K562 (cell line): ENCODE data around the gene SLC9A3. TPM values are rescaled to one million over a fixed set of nuclear protein-coding genes. Genes with fewer than 3 reads are reported as not detected.
A peak's percentile ranks its signal among the peaks of the same experiment; 100 is the strongest.

Source experiments
- ATAC-seq: fragments of 200-7000 bp; cut with Tn5 transposase; 3 replicates; pipeline ENCODE4 v1.9.1; 2020; ENCODE audit warnings: moderate library complexity
- BruUV-seq: library from RNA; stranded (reverse); fragments of 400-500 nt; replicated peaks from 2 replicates; lab custom pipeline; 2021; lab: Mats Ljungman, UMichigan
- CTCF ChIA-PET: fragments of 300-600 bp; formaldehyde crosslinking; extraction: SDS; loops from one replicate; lab custom pipeline; 2021; ENCODE audit warnings: low intra/inter-chr PET ratio; lab: Yijun Ruan, JAX
- POLR2A ChIA-PET: fragments of 300-600, 350-650 bp; sonication (Branson Sonifier 250); formaldehyde crosslinking; extraction: SDS; loops from one replicate; lab custom pipeline; 2021; ENCODE audit warnings: antibody characterized with exemption, inconsistent platforms; lab: Yijun Ruan, JAX
- DNase-seq, 4 experiments: peaks; one replicate each; pipeline versions ENCODE4 v3.0.0 to v3.0.0-alpha.2; 2011 to 2018; ENCODE audit warnings: low spot score in 3 of 4, mixed read lengths in 3 of 4; ENCODE audit errors: extremely low read depth in 1 of 4
- FAIRE-seq: peaks from 2 replicates; lab custom pipeline; 2011; peaks lifted over from hg19 to GRCh38; lab: Jason Lieb, UNC
- H2AFZ ChIP-seq: 2 replicates; pipeline ENCODE4 v1.6.0; 2011; ENCODE audit warnings: low read depth, low read length, control low read depth, inconsistent platforms
- H3K27ac ChIP-seq: fragments of 200-600 bp; 3 replicates; pipeline ENCODE4 v1.8.0; 2011; ENCODE audit warnings: low read depth, mild to moderate bottlenecking, control low read depth, inconsistent platforms, low read length, moderate library complexity, mixed read lengths; ENCODE audit errors: extremely low read depth
- H3K27me3 ChIP-seq, 2 experiments: fragments of 300-600 bp in 1 of 2; 2 replicates in 1 of 2; 3 replicates in 1 of 2; pipeline versions ENCODE4 v1.6.0 to v1.8.0; 2011; ENCODE audit warnings: inconsistent platforms in 2 of 2, low read length in 2 of 2, mild to moderate bottlenecking in 1 of 2, mixed read lengths in 1 of 2, moderate library complexity in 1 of 2; ENCODE audit not compliant: control insufficient read depth in 2 of 2, insufficient read depth in 2 of 2
- H3K36me3 ChIP-seq: fragments of 300-600 bp; 3 replicates; pipeline ENCODE4 v1.8.0; 2011; ENCODE audit warnings: mild to moderate bottlenecking, low read length, inconsistent platforms; ENCODE audit not compliant: control insufficient read depth, insufficient read depth
- H3K4me1 ChIP-seq, 2 experiments: fragments of 200-600 bp in 1 of 2; replicated peaks in 1 of 2; 2 replicates in 1 of 2; 3 replicates in 1 of 2; pipeline versions ENCODE4 v1.5.1 to v1.8.0; 2011; ENCODE audit warnings: inconsistent platforms in 2 of 2, low read length in 2 of 2, mild to moderate bottlenecking in 1 of 2, mixed read lengths in 1 of 2, moderate library complexity in 1 of 2; ENCODE audit not compliant: control insufficient read depth in 2 of 2, insufficient read depth in 2 of 2
- H3K4me2 ChIP-seq: 2 replicates; pipeline ENCODE4 v1.6.1; 2011; ENCODE audit warnings: low read length, control low read depth, inconsistent platforms, mixed read lengths; ENCODE audit not compliant: insufficient read depth
- H3K4me3 ChIP-seq: fragments of 200-600 bp; sonication (generic), shearing (Covaris generic); 2 replicates; pipeline ENCODE4 v1.5.1; 2016; ENCODE audit warnings: control low read depth, inconsistent platforms
- H3K79me2 ChIP-seq: fragments of 200-600 bp; 3 replicates; pipeline ENCODE4 v1.8.0; 2011; ENCODE audit warnings: low read length, inconsistent platforms; ENCODE audit not compliant: control insufficient read depth, insufficient read depth
- H3K9ac ChIP-seq, 2 experiments: 2 replicates each; pipeline versions ENCODE4 v1.6.0 to v1.6.1; 2011; ENCODE audit warnings: low read depth in 2 of 2, low read length in 2 of 2, control low read depth in 1 of 2, inconsistent platforms in 1 of 2, mild to moderate bottlenecking in 1 of 2, mixed read lengths in 1 of 2; ENCODE audit not compliant: insufficient read depth in 1 of 2
- H3K9me1 ChIP-seq: one replicate; pipeline ENCODE4 v1.6.0; 2011; ENCODE audit warnings: inconsistent platforms, mild to moderate bottlenecking, low read length, moderate library complexity; ENCODE audit not compliant: control insufficient read depth, insufficient read depth
- H3K9me3 ChIP-seq: replicated peaks from 2 replicates; pipeline ENCODE4 v1.5.1; 2011; ENCODE audit warnings: low read depth, low read length, inconsistent platforms; ENCODE audit not compliant: control insufficient read depth, insufficient read depth
- H4K20me1 ChIP-seq: replicated peaks from 2 replicates; pipeline ENCODE4 v1.6.1; 2011; ENCODE audit warnings: low read length, inconsistent platforms, mixed read lengths; ENCODE audit not compliant: control insufficient read depth, insufficient read depth
- NKRF ChIP-seq: fragments of 450-650 bp; IDR thresholded peaks from 2 replicates; pipeline ENCODE4 v1.6.1; 2016; ENCODE audit warnings: borderline replicate concordance
- TGIF2 ChIP-seq: sonication (generic); formaldehyde crosslinking; IDR thresholded peaks from 2 replicates; pipeline ENCODE4 v1.8.1; 2022; ENCODE audit warnings: mild to moderate bottlenecking, missing genetic modification reagents, moderate library complexity
- ZBTB12 ChIP-seq: fragments of 250-450 bp; sonication (Bioruptor Pico); IDR thresholded peaks from 2 replicates; pipeline ENCODE4 v1.4.0; 2020
- ZNF263 ChIP-seq: sonication (generic); formaldehyde crosslinking; IDR thresholded peaks from 2 replicates; pipeline ENCODE4 v1.8.0; 2022; ENCODE audit warnings: mild to moderate bottlenecking, missing genetic modification reagents, borderline replicate concordance
- WGBS: fragments of 100-300 bp; shearing (Covaris generic); methylation state at CpG from one replicate; pipeline ENCODE4 v1.1.6; 2016; ENCODE audit warnings: low coverage, mixed read lengths; ENCODE audit not compliant: insufficient coverage; ENCODE audit errors: missing lambda C conversion rate; 5-methylcytosine and 5-hydroxymethylcytosine counted together
- in situ Hi-C: fragments of 300-500 bp; cut with MboI; formaldehyde crosslinking; loops from 4 replicates; pipeline ENCODE4 v1.15.0; 2018; ENCODE audit warnings: inconsistent platforms, mixed read lengths
- intact Hi-C: fragments of 100-400 bp; cut with micrococcal nuclease; formaldehyde crosslinking; loops from 2 replicates; pipeline ENCODE4 v1.14.2; 2022
- polyA plus RNA-seq, 8 experiments: library from polyadenylated mRNA; depleted of rRNA in 4 of 8; stranded (reverse) in 5 of 8; unstranded in 3 of 8; fragments of >200 nt; fragmentation: Nextera tagmentation in 2 of 8; fragmentation: Illumina TruSeq in 1 of 8; extraction: Ambion mirVana in 2 of 8; extraction: Trizol in 1 of 8; gene quantifications; 2 replicates each; pipeline versions ENCODE4 v1.2.1 to v1.2.3, GENCODE V29; 2011 to 2014; ENCODE audit warnings: inconsistent platforms in 1 of 8, missing spikeins in 1 of 8
- total RNA-seq, 7 experiments: library from RNA; depleted of rRNA in 6 of 7; stranded (reverse); fragments of >200 nt in 6 of 7; fragmentation: Illumina TruSeq in 2 of 7; extraction: Trizol in 2 of 7; gene quantifications; 2 replicates each; pipeline versions ENCODE4 v1.2.1 to v1.2.3, GENCODE V29; 2011 to 2021; ENCODE audit warnings: low replicate concordance in 1 of 7

The SLC9A3 gene
- total and polyA plus RNA-seq, 9 of the 15 experiments (the other 6 are each of a cell fraction or from before 2014, with no cell fraction given): 1.5 to 5.8 (median 3.7) TPM; not detected in 2

GRCh38 chr5:542319-543311 is 18.4 kb upstream of the SLC9A3 start:
- FAIRE-seq (no peak), DNase-seq (no peak), ATAC-seq (no peak)
- CTCF ChIA-PET: no interaction called here
- Histone ChIP-seq H3K9me1 (no peaks in the 10 kb centered on the region), H3K27ac (no peak overlapping the region), H3K9me3 (no peaks in the 10 kb centered on the region), H3K4me1 (peaks cover 0 to 65% of the 10 kb centered on the region in 2 experiments; a peak in 2 of 5 replicates), H2AFZ (no peak overlapping the region), H3K27me3 (peaks cover 30 to 69% of the 10 kb centered on the region in 2 experiments; a peak in 4 of 5 replicates), H4K20me1 (peaks cover 32% of the 10 kb centered on the region), H3K9ac (no peak overlapping the region), H3K36me3 (no peaks in the 10 kb centered on the region), H3K4me3 (no peak overlapping the region), H3K79me2 (no peaks in the 10 kb centered on the region), H3K4me2 (no peak overlapping the region)
- intact Hi-C loops: no loop called here
- POLR2A ChIA-PET: interaction anchor here (0.5 to 1.0 kb wide), 3 partner anchors 10 to 378 kb away, joined by 3 to 6 read pairs (median 5); no protein-coding TSS in a partner anchor
- no peak for TF ChIP-seq ZBTB12 (CRISPR knock-in tag)
- TF ChIP-seq ZNF263 (CRISPR knock-in tag): 0 out of 2 replicates have a peak, but pooled peaks have one; percentile 30
- TF ChIP-seq TGIF2 (CRISPR knock-in tag): no peak
- TF ChIP-seq NKRF: no peak
- no TSS peak for BruUV-seq
- in situ Hi-C loops: no loop called here
- WGBS: 17% methylated on average over 31 of the region's 32 CpGs
